Testis (tissue), 3 donors: Measurements from ENCODE around the gene TMEM18. TPM values are rescaled to one million over a fixed set of nuclear protein-coding genes. Genes with fewer than 3 reads are reported as not detected.

Experiments
- DNase-seq: peaks from one replicate; pipeline ENCODE4 v3.0.0-alpha.2; 2019
- H3K27ac ChIP-seq, 2 donors: fragments of 200-600 bp; sonication (generic); one replicate each; pipeline ENCODE4 v1.5.1; 2019
- H3K27me3 ChIP-seq: fragments of 200-600 bp; sonication (generic); one replicate; pipeline ENCODE4 v1.5.1; 2019
- H3K36me3 ChIP-seq: fragments of 200-600 bp; sonication (generic); one replicate; pipeline ENCODE4 v1.5.1; 2017; ENCODE audit warnings: low read depth; ENCODE audit errors: missing control alignments
- H3K4me1 ChIP-seq: fragments of 200-600 bp; sonication (generic); one replicate; pipeline ENCODE4 v1.5.1; 2019
- H3K4me3 ChIP-seq, 2 donors: fragments of 200-600 bp; sonication (generic); one replicate each; pipeline ENCODE4 v1.5.1; 2017 to 2019
- H3K9me3 ChIP-seq: fragments of 200-600 bp; sonication (generic); one replicate; pipeline ENCODE4 v1.5.1; 2017
- CTCF ChIP-seq, 3 experiments: fragments of 450-650 bp in 2 of 3; fragments of 200-600 bp in 1 of 3; sonication (generic) in 1 of 3; IDR thresholded peaks; one replicate each; pipeline ENCODE4 v1.5.1; 2016 to 2019; ENCODE audit warnings: antibody characterized with exemption in 3 of 3, mild to moderate bottlenecking in 2 of 3, moderate library complexity in 1 of 3
- POLR2A ChIP-seq: fragments of 450-650 bp; IDR thresholded peaks from one replicate; pipeline ENCODE4 v1.6.1; 2017; ENCODE audit warnings: antibody characterized with exemption, mild to moderate bottlenecking, moderate library complexity
- WGBS, 2 donors: methylation state at CpG; one replicate each; pipeline ENCODE4 v1.1.5; 2018; 5-methylcytosine and 5-hydroxymethylcytosine counted together
- intact Hi-C: fragments of 100-400 bp; cut with DNase I; formaldehyde crosslinking; loops from one replicate; pipeline ENCODE4 v1.15.1; 2023; ENCODE audit warnings: low total_unique reads
- polyA plus RNA-seq: library from polyadenylated mRNA; stranded (reverse); fragments of 350-450 nt; fragmentation: Illumina TruSeq; extraction: RNeasy Lipid Tissue Mini Kit (QIAGEN cat#74804); gene quantifications from one replicate; pipeline ENCODE4 v1.2.3, GENCODE V29; 2014; ENCODE audit warnings: low read depth, low replicate concordance; ENCODE audit not compliant: insufficient read depth
- total RNA-seq, 2 donors: library from RNA; depleted of rRNA; stranded (reverse); fragments of >200 nt; gene quantifications; one replicate each; pipeline ENCODE4 v1.2.3, GENCODE V29; 2016

The TMEM18 gene
- total and polyA plus RNA-seq, 3 donors from 2014 or later = 18.0 to 30.5 (median 25.8) TPM

GRCh38 chr2:673615-674320 lies 3.4 kb downstream of the TMEM18 start:
- no peak overlapping the region for H3K4me3 ChIP-seq
- no peaks in the 10 kb centered on the region for H3K9me3 ChIP-seq
- no peaks in the 10 kb centered on the region for H3K36me3 ChIP-seq
- H3K27ac ChIP-seq = no peak overlapping the region
- intact Hi-C loops = no loop called here
- no peak for TF ChIP-seq POLR2A
- peaks cover 19% of the 10 kb centered on the region for H3K4me1 ChIP-seq
- no peaks in the 10 kb centered on the region for H3K27me3 ChIP-seq
- WGBS, 2 donors = 75 to 82% methylated on average over 7 of the region's 7 CpGs
- no peak for DNase-seq

GRCh38 chr2:673016-673415 lies 4.2 kb downstream of the TMEM18 start:
- H3K27ac ChIP-seq = no peak overlapping the region
- 89 to 90% methylated on average over 8 of the region's 9 CpGs for WGBS, 2 donors
- peaks cover 13% of the 10 kb centered on the region for H3K4me1 ChIP-seq
- H3K4me3 ChIP-seq = no peak overlapping the region
- DNase-seq = no peak
- TF ChIP-seq CTCF (IDR thresholded peaks at IDR 0.05) (no peak), POLR2A (no peak)
- intact Hi-C loops = no loop called here
- H3K36me3 ChIP-seq = no peaks in the 10 kb centered on the region
- H3K27me3 ChIP-seq = no peaks in the 10 kb centered on the region
- no peaks in the 10 kb centered on the region for H3K9me3 ChIP-seq

- WGBS, 2 donors = 97 to 98% methylated on average over 9 to 13 of the region's 13 CpGs
- Histone ChIP-seq H3K27ac (no peak overlapping the region), H3K27me3 (no peaks in the 10 kb centered on the region), H3K4me1 (peaks cover 13% of the 10 kb centered on the region), H3K36me3 (no peaks in the 10 kb centered on the region), H3K4me3 (no peak overlapping the region), H3K9me3 (no peaks in the 10 kb centered on the region)
- TF ChIP-seq CTCF (IDR thresholded peaks at IDR 0.05) = no peak
- no peak for TF ChIP-seq POLR2A
- DNase-seq = no peak
- intact Hi-C loops = no loop called here
Observed at GRCh38 chr2:672606-672905, 4.7 kb downstream of the TMEM18 start.

GRCh38 chr2:671787-672605 lies 5.2 kb downstream of the TMEM18 start:
- Histone ChIP-seq H3K4me1 (peaks cover 13% of the 10 kb centered on the region), H3K36me3 (no peaks in the 10 kb centered on the region), H3K27me3 (no peaks in the 10 kb centered on the region), H3K9me3 (no peaks in the 10 kb centered on the region), H3K27ac (no peak overlapping the region), H3K4me3 (no peak overlapping the region)
- 83 to 90% methylated on average over 16 to 18 of the region's 18 CpGs for whole genome bisulfite sequencing, 2 donors
- TF ChIP-seq POLR2A = no peak
- TF ChIP-seq CTCF (IDR thresholded peaks at IDR 0.05) = no peak
- DNase-seq = no peak
- intact Hi-C loops = no loop called here

- Histone ChIP-seq H3K9me3 (no peaks in the 10 kb centered on the region), H3K27ac (no peak overlapping the region), H3K36me3 (no peaks in the 10 kb centered on the region), H3K27me3 (no peaks in the 10 kb centered on the region), H3K4me1 (peaks cover 11% of the 10 kb centered on the region), H3K4me3 (no peak overlapping the region)
- TF ChIP-seq POLR2A (no peak), CTCF (IDR thresholded peaks at IDR 0.05) (no peak)
- no peak for DNase-seq
- intact Hi-C loops = no loop called here
- 90 to 96% methylated on average over 6 to 7 of the region's 9 CpGs for WGBS, 2 donors
Observed at GRCh38 chr2:671072-671471, 6.1 kb downstream of the TMEM18 start.
